ENCODE results near the gene TSPAN14. TPM values are rescaled to one million over a fixed set of nuclear protein-coding genes. Genes with fewer than 3 reads are reported as not detected.

Gene TSPAN14
- total RNA-seq, 4 donors from 2014 or later, result 18.9 to 72.9 (median 55.8) TPM

DNA sequence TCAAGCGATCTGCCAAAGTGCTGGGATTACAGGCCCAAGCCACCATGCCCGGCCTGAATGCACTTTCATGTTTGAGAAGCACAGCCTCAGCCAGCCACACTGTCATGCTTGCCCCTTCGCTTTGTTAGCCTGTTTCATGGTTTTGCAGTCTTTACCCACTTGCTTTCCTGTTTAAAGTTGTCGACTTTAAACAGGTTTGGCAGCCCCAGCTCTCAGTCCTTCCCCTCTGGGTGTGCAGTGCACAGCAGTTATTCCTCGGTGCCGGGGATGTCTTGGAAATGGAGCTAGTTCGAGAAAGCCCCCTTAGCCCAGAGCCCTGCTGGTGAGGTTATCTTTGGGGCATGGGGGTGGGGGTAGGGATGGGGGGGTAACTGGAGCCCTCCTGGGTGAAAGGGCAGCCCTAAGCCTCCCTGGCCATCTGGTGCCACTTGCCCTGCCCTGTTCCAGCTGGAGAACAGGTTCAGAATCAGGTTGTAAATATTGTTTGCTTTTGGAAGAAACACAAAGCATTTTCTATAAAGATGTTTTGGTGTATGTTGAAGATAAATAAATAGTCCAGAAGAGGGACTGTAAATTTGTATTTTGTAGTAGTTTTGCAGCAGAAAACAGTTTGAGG, 14.8 kb downstream of the TSPAN14 start:
- TF ChIP-seq POLR2A (IDR thresholded peaks at IDR 0.05), result no peak
- TF ChIP-seq POLR2AphosphoS5 (IDR thresholded peaks at IDR 0.05), result peak in 1 of 3 donors; percentile 8
- TF ChIP-seq, protein P1, sequence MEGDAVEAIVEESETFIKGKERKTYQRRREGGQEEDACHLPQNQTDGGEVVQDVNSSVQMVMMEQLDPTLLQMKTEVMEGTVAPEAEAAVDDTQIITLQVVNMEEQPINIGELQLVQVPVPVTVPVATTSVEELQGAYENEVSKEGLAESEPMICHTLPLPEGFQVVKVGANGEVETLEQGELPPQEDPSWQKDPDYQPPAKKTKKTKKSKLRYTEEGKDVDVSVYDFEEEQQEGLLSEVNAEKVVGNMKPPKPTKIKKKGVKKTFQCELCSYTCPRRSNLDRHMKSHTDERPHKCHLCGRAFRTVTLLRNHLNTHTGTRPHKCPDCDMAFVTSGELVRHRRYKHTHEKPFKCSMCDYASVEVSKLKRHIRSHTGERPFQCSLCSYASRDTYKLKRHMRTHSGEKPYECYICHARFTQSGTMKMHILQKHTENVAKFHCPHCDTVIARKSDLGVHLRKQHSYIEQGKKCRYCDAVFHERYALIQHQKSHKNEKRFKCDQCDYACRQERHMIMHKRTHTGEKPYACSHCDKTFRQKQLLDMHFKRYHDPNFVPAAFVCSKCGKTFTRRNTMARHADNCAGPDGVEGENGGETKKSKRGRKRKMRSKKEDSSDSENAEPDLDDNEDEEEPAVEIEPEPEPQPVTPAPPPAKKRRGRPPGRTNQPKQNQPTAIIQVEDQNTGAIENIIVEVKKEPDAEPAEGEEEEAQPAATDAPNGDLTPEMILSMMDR (IDR thresholded peaks at IDR 0.05), result no peak
- TF ChIP-seq EP300 (IDR thresholded peaks at IDR 0.05; ENCODE audit: low read depth), result no peak
- no peak for DNase-seq
- Histone ChIP-seq H3K36me3 (no peaks in the 10 kb centered on the region), H3K9me3 (no peaks in the 10 kb centered on the region), H3K27ac (peak overlapping the region; percentile 84 to 100 (median 85)), H3K4me1 (peaks cover 39 to 100% (median 78%) of the 10 kb centered on the region in 4 donors), H3K4me3 (peak overlapping the region in 1 of 4 donors; percentile 1), H3K27me3 (no peaks in the 10 kb centered on the region)
- 46 to 68% methylated on average over 3 to 7 of the region's 7 CpGs for WGBS, 2 donors (ENCODE audit: low coverage in 1 of 2)
- in situ Hi-C loops (cut with MboI; ENCODE audit: low pct_ligation_motif_present in 1 of 4, low pct_unique_long_range_greater_than_20kb in 1 of 4, low sequenced_read_pairs in 3 of 4), result no loop called here
- intact Hi-C loops (cut with DNase I; ENCODE audit: low total_unique reads), result no loop called here

- WGBS, 2 donors (ENCODE audit: low coverage in 1 of 2), result 93 to 100% methylated on average over 3 of the region's 3 CpGs
- Histone ChIP-seq H3K9me3 (no peaks in the 10 kb centered on the region), H3K27ac (peak overlapping the region in 3 of 4 donors; percentile 40 to 85 (median 51)), H3K27me3 (no peaks in the 10 kb centered on the region), H3K4me3 (no peak overlapping the region), H3K36me3 (no peaks in the 10 kb centered on the region), H3K4me1 (peaks cover 27 to 100% (median 76%) of the 10 kb centered on the region in 4 donors)
- DNase-seq, result no peak
- TF ChIP-seq POLR2AphosphoS5 (IDR thresholded peaks at IDR 0.05) (no peak), EP300 (IDR thresholded peaks at IDR 0.05; ENCODE audit: low read depth) (no peak), POLR2A (IDR thresholded peaks at IDR 0.05) (no peak)
- TF ChIP-seq, protein P1 (IDR thresholded peaks at IDR 0.05), result no peak
- intact Hi-C loops (cut with DNase I; ENCODE audit: low total_unique reads), result no loop called here
- in situ Hi-C loops (cut with MboI; ENCODE audit: low pct_ligation_motif_present in 1 of 4, low pct_unique_long_range_greater_than_20kb in 1 of 4, low sequenced_read_pairs in 3 of 4), result no loop called here
Observed at GRCh38 chr10:80470266-80470665, 16.2 kb downstream of the TSPAN14 start.

- TF ChIP-seq, protein P1 (IDR thresholded peaks at IDR 0.05), result no peak
- TF ChIP-seq EP300 (IDR thresholded peaks at IDR 0.05; ENCODE audit: low read depth), result no peak
- no peak for TF ChIP-seq POLR2A (IDR thresholded peaks at IDR 0.05)
- TF ChIP-seq POLR2AphosphoS5 (IDR thresholded peaks at IDR 0.05), result no peak
- in situ Hi-C loops (cut with MboI; ENCODE audit: low pct_ligation_motif_present in 1 of 4, low pct_unique_long_range_greater_than_20kb in 1 of 4, low sequenced_read_pairs in 3 of 4), result no loop called here
- intact Hi-C loops (cut with DNase I; ENCODE audit: low total_unique reads), result no loop called here
- no peak for DNase-seq
- WGBS, 2 donors (ENCODE audit: low coverage in 1 of 2), result 81% methylated on average over 3 of the region's 3 CpGs; no CpG with 5 or more reads in 1 of the 2 donors
- no peaks in the 10 kb centered on the region for H3K9me3 ChIP-seq
- H3K4me1 ChIP-seq, result peaks cover 22 to 94% (median 69%) of the 10 kb centered on the region in 4 donors
- no peak overlapping the region for H3K4me3 ChIP-seq
- peak overlapping the region in 3 of 4 donors; percentile 21 to 51 (median 40) for H3K27ac ChIP-seq
- H3K27me3 ChIP-seq, result no peaks in the 10 kb centered on the region
- H3K36me3 ChIP-seq, result no peaks in the 10 kb centered on the region
Observed at GRCh38 chr10:80471001-80471400, 16.9 kb downstream of the TSPAN14 start.

GRCh38 chr10:80471715-80472233, 17.7 kb downstream of the TSPAN14 start:
- intact Hi-C loops (cut with DNase I; ENCODE audit: low total_unique reads) (no loop called here), in situ Hi-C loops (cut with MboI; ENCODE audit: low pct_ligation_motif_present in 1 of 4, low pct_unique_long_range_greater_than_20kb in 1 of 4, low sequenced_read_pairs in 3 of 4) (no loop called here)
- WGBS, 2 donors (ENCODE audit: low coverage in 1 of 2), result 70% methylated on average over 4 of the region's 4 CpGs; no CpG with 5 or more reads in 1 of the 2 donors
- peaks cover 22 to 90% (median 66%) of the 10 kb centered on the region in 4 donors for H3K4me1 ChIP-seq
- H3K4me3 ChIP-seq, result no peak overlapping the region
- no peaks in the 10 kb centered on the region for H3K9me3 ChIP-seq
- peak overlapping the region in 2 of 4 donors; percentile 40 to 51 for H3K27ac ChIP-seq
- no peaks in the 10 kb centered on the region for H3K36me3 ChIP-seq
- no peaks in the 10 kb centered on the region for H3K27me3 ChIP-seq
- TF ChIP-seq, protein P1 (IDR thresholded peaks at IDR 0.05), result no peak
- TF ChIP-seq POLR2AphosphoS5 (IDR thresholded peaks at IDR 0.05) (no peak), POLR2A (IDR thresholded peaks at IDR 0.05) (no peak), EP300 (IDR thresholded peaks at IDR 0.05; ENCODE audit: low read depth) (no peak)
- DNase-seq, result no peak
